Right kidney (tissue), 1 donor: ENCODE results near the gene DPP3.
"Not testable (repeated sequence)": the region's sequence is repeated elsewhere in the genome, so short reads cannot be mapped to it uniquely, and the experiment has no call there.

Experiments
- DNase-seq: peaks from one replicate; pipeline ENCODE4 v3.0.0-alpha.2; 2016

The DPP3 gene

GRCh38 chr11:66532784-66533183 is 52.5 kb downstream of the DPP3 start:
- DNase-seq: no peak

GRCh38 chr11:66539170-66539869 is 59.1 kb downstream of the DPP3 start:
- no peak for DNase-seq

- no peak for DNase-seq
These were observed 59.6 kb downstream of the DPP3 start for GRCh38 chr11:66539870-66540213.

GRCh38 chr11:66540598-66540997 is 60.4 kb downstream of the DPP3 start:
- not testable (repeated sequence) for DNase-seq

GRCh38 chr11:66541892-66542291 is 61.7 kb downstream of the DPP3 start:
- no peak for DNase-seq

GRCh38 chr11:66542362-66542761 is 62.1 kb downstream of the DPP3 start:
- no peak for DNase-seq

GRCh38 chr11:66543263-66544107 is 63.3 kb downstream of the DPP3 start:
- peak; percentile 68 for DNase-seq

GRCh38 chr11:66544952-66545351 is 64.7 kb downstream of the DPP3 start:
- DNase-seq: not testable (repeated sequence)

- DNase-seq: peak; percentile 96
These were observed 65.6 kb downstream of the DPP3 start, which contains the start of gene ZDHHC24 for GRCh38 chr11:66545701-66546367. ZDHHC24 (minus strand) TSS chr11:66546048; CDS start chr11:66546003, 45 bp downstream.

GRCh38 chr11:66546368-66546965 is 66.2 kb downstream of the DPP3 start, which contains the start of gene ACTN3:
ACTN3 (plus strand) TSS chr11:66546903; CDS start chr11:66546938, 35 bp downstream.
- DNase-seq: no peak

GRCh38 chr11:66546966-66547661 is 66.9 kb downstream of the DPP3 start:
- peak; percentile 25 for DNase-seq

- peak; percentile 26 for DNase-seq
These were observed 67.4 kb downstream of the DPP3 start for GRCh38 chr11:66547662-66548009.

GRCh38 chr11:66548041-66548440 is 67.8 kb downstream of the DPP3 start:
- DNase-seq: no peak

- no peak for DNase-seq
These were observed 68.8 kb downstream of the DPP3 start for GRCh38 chr11:66548774-66549630.

GRCh38 chr11:66549696-66550095 is 69.5 kb downstream of the DPP3 start:
- DNase-seq: no peak

GRCh38 chr11:66550887-66551286 is 70.7 kb downstream of the DPP3 start:
- DNase-seq: no peak

- no peak for DNase-seq
These were observed 74.4 kb downstream of the DPP3 start for GRCh38 chr11:66554602-66555001.

GRCh38 chr11:66555416-66555815 is 75.2 kb downstream of the DPP3 start:
- DNase-seq: no peak

- DNase-seq: no peak
These were observed 75.9 kb downstream of the DPP3 start for GRCh38 chr11:66556086-66556485.

- no peak for DNase-seq
These were observed 77.6 kb downstream of the DPP3 start for GRCh38 chr11:66557733-66558326.
